ENCODE measurements around the gene LYG1.
A peak's percentile ranks its signal among the peaks of the same experiment; 100 is the strongest.
"Not testable (repeated sequence)": the region's sequence is repeated elsewhere in the genome, so short reads cannot be mapped to it uniquely, and the experiment has no call there.

Gene LYG1

DNA sequence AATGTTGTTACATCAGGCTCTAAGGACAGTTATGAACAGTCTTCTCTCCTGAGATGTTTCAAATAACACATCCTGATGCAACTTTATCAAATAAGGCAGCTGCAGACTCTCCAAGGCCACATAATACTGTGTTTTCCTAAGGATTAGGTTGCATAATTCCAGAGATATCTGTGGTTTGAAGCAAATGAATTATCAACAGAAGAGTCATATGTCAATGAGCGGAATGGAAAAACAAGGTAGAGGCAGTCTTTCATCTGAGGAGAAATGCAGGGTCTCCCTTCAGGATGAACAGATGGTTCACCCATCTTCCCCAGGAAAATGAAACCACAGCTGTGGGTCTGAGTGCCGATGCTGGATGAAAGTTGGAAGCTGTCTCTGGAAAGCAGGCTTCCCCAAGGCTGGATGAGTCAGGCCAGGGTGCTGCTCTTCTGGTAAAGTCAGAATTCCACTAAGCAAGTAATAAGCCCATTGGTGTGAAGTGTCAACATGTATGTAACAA lies 22.2 kb downstream of the LYG1 start:
- no peak for DNase-seq
- in situ Hi-C loops (cut with MboI; ENCODE audit: low pct_unique_long_range_greater_than_20kb, low sequenced_read_pairs) = no loop called here

DNA sequence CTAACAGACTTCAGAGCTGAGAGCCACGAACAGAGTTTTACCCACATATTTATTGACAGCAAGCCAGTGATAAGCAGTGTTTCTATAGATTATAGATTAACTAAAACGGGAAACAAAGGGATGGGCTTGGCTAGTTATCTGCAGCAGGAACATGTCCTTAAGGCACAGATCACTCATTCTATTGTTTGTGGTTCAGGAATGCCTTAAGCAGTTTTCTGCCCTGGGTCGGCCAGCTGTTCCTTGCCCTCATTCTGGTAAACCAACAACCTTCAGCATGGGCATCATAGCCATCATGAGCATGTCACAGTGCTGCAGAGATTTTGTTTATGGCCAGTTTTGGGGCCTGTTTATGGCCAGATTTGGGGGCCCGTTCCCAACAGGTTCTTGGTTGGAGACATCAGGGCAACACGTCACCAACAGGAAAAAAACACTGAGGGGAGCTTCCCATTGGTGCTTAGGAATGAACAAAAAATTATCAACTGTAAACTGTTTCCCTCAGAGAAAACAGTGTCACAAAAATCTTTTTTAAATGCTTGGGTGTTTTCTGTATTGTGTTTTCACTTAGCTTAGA lies 22.7 kb downstream of the LYG1 start:
- in situ Hi-C loops (cut with MboI; ENCODE audit: low pct_unique_long_range_greater_than_20kb, low sequenced_read_pairs); DNase-seq: not testable (repeated sequence)

DNA sequence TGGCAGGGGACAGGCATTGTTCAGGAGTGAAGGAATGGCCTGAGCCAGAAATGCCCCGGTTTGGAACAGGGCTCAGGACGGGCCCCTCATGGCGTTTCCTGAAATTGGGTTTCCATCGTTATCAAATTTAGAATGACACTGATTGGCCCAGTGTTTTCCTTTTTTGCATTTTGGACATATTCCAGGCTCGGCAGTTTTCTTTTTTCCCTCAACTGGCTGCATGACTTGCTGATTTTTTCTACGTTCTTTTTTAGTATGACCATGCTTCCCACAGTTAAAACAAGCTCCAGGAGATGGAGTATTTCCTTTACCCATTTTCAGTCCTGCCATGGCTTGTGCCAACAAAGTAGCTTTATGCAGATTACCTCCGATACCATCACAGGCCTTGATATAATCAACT lies 25.1 kb downstream of the LYG1 start:
- in situ Hi-C loops (cut with MboI; ENCODE audit: low pct_unique_long_range_greater_than_20kb, low sequenced_read_pairs) = no loop called here

DNA sequence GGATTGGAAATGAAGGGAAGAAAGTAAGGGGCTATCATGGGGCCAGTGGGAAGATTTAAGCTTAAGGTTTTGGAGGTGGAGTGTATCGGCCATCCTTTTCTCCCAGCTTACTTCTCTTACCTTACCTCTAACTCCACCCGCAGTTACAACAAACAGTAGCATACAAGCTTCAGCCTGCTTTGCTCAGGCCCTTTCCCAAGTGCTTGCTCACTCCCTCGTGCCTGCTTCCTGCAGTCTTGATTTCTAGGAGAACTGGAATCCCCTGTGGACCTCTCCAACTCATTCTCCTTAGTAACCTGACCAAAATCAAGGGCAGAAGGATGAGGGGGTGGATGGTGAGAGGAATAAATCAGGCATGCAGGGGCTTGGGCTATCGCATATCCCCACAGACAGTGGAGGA lies 39.8 kb downstream of the LYG1 start:
- in situ Hi-C loops (cut with MboI; ENCODE audit: low pct_unique_long_range_greater_than_20kb, low sequenced_read_pairs) = no loop called here
- no peak for DNase-seq

More for the DNA sequence above, 25.1 kb downstream of the LYG1 start:
- no peak for DNase-seq

DNA sequence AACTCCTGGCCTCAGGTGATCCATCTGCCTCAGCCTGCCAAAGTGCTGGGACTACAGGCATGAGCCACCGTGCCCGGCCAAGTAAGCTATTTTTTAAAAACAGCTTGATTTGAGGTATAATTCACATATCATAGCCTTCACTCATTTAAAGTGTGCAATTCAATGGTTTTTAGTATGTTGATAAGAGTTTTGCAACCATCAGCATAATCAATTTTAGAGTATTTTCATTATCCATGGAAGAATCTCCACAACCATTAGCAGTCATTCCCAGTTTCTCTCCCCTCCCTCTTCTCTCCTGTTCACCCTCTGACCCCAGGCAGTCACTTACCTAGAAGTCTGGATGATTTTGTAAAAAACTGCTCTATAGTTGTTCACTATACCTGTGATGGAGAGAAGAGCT lies 40.8 kb downstream of the LYG1 start:
- in situ Hi-C loops (cut with MboI; ENCODE audit: low pct_unique_long_range_greater_than_20kb, low sequenced_read_pairs) = no loop called here
- no peak for DNase-seq

DNA sequence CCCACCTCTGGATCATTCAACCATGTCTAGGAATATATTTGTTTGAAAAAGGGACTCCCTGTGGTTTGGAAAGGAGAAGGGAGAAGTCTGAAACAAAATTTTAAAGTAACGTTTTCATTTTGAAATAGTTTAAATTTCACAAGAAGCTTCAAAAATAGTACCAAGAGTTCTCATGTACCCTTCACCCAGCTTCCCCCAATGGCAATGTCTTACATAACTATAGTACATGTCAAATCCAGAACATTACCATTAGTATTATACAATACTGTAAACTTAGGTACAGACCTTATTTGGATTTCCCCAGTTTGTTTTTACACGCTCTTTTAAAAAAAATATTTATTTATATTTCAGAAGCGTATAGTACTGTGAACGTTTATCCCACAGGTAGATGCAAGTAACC lies 41.5 kb downstream of the LYG1 start:
- no peak for DNase-seq
- in situ Hi-C loops (cut with MboI; ENCODE audit: low pct_unique_long_range_greater_than_20kb, low sequenced_read_pairs) = no loop called here

DNA sequence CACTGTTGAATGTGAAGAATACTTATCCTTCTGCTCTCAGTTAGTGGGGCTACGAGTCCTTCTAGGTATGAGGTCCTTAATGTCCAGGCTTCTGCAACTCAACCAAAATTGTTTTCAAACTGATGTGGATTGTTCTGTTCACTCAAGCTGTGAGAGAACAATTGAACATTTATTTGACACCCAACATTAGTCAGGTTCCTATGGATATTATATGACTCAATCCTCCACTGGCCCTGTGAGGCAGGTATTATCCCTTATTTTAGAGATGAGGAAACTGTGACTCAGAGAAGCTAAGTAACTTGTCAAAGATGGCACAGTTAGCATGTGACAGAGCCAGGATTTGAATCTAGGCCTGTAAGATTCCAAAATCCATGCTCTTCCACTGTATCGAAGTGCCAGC lies 44.3 kb downstream of the LYG1 start:
- DNase-seq = no peak
- in situ Hi-C loops (cut with MboI; ENCODE audit: low pct_unique_long_range_greater_than_20kb, low sequenced_read_pairs) = no loop called here

DNA sequence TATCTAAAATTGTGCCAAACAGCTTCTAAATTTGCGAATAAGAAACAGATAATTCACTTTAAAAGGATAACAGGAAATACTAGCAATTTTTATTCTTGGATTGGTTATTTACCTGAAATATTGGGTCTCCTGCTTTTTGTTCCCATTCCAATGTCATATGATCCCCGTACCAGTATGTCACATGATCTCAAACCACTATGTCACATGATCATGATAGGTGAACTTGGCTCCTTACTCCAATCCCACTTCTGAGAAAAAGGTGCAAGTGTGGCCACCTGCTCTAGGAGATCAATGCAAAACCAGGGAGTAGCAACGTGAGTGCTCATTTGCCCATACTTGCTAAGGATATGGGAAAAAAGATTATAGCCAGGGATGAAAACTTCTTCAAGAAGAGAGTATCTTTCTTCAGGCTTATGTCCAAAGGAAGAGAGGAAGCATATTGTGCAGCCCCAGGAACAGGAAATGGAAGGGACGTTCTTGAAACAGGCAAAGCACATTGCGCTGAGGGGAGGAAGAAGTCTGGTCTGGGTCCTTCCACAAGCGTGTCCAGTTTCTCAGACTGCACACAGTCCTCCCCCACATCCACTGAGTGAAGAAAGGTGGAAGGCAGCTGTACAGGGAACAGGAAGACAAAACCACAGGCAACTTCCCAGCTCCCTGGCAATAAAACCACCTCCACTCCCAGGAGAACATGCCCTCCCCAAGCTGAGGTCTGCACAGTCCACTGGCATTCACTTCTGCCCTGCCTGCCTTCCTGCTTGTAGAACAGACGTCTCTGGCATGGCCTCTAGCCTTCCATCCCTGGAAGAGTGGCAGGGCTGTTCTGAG lies 45.3 kb downstream of the LYG1 start, which contains the start of gene LYG2:
TSS of gene LYG2 (minus strand) at position 176 of the 828 bp plus-strand sequence. CDS start 1,406 bp downstream, outside the sequence.
- in situ Hi-C loops (cut with MboI; ENCODE audit: low pct_unique_long_range_greater_than_20kb, low sequenced_read_pairs) = no loop called here

DNA sequence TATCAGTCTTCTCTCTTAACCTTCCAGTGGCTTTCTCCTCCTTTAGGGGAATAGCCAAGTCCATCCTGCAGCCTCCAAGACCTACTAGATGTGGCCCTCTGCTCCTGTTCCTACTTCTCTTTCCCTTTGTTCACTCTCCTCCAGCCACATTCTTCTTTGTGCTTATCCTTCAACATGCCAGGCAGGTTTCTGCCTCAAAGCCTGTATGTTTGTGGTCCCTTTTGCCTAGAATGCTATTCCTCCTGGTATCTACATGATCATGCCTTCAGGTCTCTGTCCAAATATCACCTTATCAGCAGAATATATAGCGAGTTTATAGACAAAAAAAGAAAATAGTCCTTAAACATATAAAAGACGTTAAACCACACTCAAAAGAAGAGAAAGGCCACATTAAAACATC lies 51.0 kb downstream of the LYG1 start:
- DNase-seq = no peak
- in situ Hi-C loops (cut with MboI; ENCODE audit: low pct_unique_long_range_greater_than_20kb, low sequenced_read_pairs) = no loop called here

More for the DNA sequence above, 45.3 kb downstream of the LYG1 start, which contains the start of gene LYG2:
- peak; percentile 89 for DNase-seq

DNA sequence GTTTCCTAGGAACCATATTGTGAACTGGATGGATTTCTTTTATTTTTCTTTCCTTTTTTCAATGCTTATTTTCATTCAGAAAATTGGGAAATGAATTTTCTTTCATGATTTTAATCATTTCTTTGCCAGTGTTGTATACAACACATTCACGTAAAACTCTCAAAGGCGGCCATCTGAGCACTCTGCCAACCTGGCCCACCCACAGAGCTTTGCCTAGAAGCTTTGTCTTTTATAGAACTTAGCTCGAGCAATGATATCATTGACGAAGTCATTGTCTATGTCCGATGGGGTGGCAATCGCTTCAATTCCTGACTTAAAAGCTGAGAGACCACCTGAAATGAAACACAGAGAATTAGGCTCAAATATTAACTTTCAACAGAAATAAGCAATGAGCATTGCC lies 58.8 kb downstream of the LYG1 start:
- no peak for DNase-seq
- in situ Hi-C loops (cut with MboI; ENCODE audit: low pct_unique_long_range_greater_than_20kb, low sequenced_read_pairs) = no loop called here

DNA sequence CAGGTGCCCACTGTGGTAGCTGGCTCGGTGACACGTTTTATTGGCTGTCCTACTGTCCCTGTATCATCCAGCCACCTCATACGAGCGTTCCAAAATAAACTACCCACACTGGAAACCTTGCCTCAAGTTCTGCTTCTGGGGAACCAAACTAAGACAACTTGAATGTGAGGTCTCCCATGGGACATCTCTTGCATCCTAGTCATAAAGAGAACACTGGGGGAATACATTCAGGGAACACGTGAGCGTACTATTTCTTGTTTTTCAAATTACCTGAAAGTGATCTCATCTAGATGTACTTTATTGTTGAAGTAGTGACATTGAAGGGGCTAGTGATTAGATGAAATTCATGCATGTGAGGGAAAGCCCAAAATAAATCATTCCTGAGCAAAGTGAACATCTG lies 60.6 kb downstream of the LYG1 start:
- no peak for DNase-seq
- in situ Hi-C loops (cut with MboI; ENCODE audit: low pct_unique_long_range_greater_than_20kb, low sequenced_read_pairs) = no loop called here

DNA sequence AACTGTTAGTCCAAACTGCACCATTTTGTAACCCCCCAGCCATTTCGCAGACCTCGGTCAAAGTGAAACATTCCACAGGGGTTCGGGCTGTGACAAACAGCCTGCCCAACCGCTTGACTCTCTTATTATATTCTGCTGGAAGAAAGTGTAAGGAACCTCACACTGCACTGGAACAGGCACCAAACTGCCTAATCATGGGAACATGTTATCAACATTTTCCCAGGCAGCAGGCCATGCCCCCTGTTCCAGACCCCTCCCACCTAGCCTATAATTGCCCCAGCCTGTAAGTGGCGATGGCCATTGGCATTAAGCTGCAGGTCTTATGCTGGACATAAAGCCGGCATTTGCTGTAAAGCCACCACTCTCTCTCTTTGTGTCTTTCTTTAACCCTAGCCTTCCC lies 62.4 kb downstream of the LYG1 start:
- no peak for DNase-seq
- in situ Hi-C loops (cut with MboI; ENCODE audit: low pct_unique_long_range_greater_than_20kb, low sequenced_read_pairs) = no loop called here

Measured in KBM-7 (cell line).